ENCODE results near the gene TSC22D3.

DNA sequence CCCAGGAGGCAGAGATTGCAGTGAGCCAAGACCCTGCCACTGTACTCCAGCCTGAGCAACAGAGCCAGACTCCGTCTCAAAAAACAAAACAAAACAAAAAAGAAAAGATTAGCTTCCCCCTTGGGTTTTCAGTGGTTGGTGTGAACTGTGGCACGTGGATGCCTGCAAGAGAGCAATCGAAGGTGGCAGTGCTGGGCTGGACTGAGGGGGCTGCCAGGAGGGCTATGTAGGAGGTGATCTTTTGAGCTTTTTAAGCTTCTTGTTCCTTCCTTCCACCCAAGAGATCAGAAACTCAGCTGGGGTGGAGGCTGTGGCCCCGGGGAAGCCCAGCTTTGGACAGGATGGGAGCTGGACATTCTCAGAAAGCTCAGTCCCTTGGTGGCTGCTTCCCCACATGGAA is 97.7 kb downstream of the TSC22D3 start:
- no peak for TF ChIP-seq CTCF (IDR thresholded peaks at IDR 0.05; ENCODE audit: borderline replicate concordance, extremely low read depth, low read length, poor library complexity, severe bottlenecking)
- no peak for TF ChIP-seq EZH2 (IDR thresholded peaks at IDR 0.05; ENCODE audit: borderline replicate concordance, low read depth, low read length, severe bottlenecking)
